SK-N-MC (cell line): Measurements from ENCODE around the gene GLMP.

Experiments
- DNase-seq: peaks from one replicate; pipeline ENCODE4 v3.0.0-alpha.2; 2011; ENCODE audit warnings: low read depth, low spot score
- H3K27ac ChIP-seq: fragments of 200-600 bp; sonication (generic); 2 replicates; pipeline ENCODE4 v1.5.1; 2016; ENCODE audit warnings: mixed run types
- H3K36me3 ChIP-seq: fragments of 200-600 bp; sonication (generic); 2 replicates; pipeline ENCODE4 v1.6.1; 2017; ENCODE audit warnings: antibody characterized with exemption, low read length, mixed read lengths; ENCODE audit not compliant: insufficient read depth
- H3K4me3 ChIP-seq: fragments of 200-600 bp; sonication (generic); 2 replicates; pipeline ENCODE4 v1.5.1; 2016
- H3K9ac ChIP-seq: fragments of 200-600 bp; sonication (generic); 2 replicates; pipeline ENCODE4 v1.8.0; 2017; ENCODE audit warnings: mixed run types, mixed read lengths; ENCODE audit not compliant: insufficient read length
- H3K9me3 ChIP-seq: fragments of 200-600 bp; sonication (generic); 2 replicates; pipeline ENCODE4 v1.6.1; 2017; ENCODE audit warnings: low read depth, mild to moderate bottlenecking, antibody characterized with exemption, low read length, moderate library complexity, mixed read lengths
- EZH2 ChIP-seq: fragments of 200-600 bp; sonication (generic); IDR thresholded peaks from one replicate; pipeline ENCODE4 v1.6.1; 2017; ENCODE audit warnings: antibody characterized with exemption
- FOXP2 ChIP-seq: optimal IDR thresholded peaks from 2 replicates; pipeline ENCODE3; 2011; ENCODE audit warnings: mild to moderate bottlenecking, moderate library complexity; ENCODE audit not compliant: insufficient read depth; ENCODE audit errors: extremely low read length, control extremely low read depth
- POLR2AphosphoS5 ChIP-seq: IDR thresholded peaks from 2 replicates; pipeline ENCODE4 v1.6.1; 2012; ENCODE audit warnings: mild to moderate bottlenecking, low read depth, low read length, borderline replicate concordance

Gene GLMP

DNA sequence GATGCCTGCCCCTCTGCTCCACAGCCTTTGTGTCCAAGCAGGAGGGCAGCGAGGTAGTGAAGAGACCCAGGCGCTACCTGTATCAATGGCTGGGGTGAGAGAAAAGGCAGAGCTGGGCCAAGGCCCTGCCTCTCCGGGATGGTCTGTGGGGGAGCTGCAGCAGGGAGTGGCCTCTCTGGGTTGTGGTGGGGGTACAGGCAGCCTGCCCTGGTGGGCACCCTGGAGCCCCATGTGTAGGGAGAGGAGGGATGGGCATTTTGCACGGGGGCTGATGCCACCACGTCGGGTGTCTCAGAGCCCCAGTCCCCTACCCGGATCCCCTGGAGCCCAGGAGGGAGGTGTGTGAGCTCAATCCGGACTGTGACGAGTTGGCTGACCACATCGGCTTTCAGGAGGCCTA is 52.7 kb downstream of the GLMP start:
- Histone ChIP-seq H3K36me3 (peaks cover 3% of the 10 kb centered on the region; the same call in 1 of the 2 replicates), H3K27ac (no peak overlapping the region), H3K4me3 (no peak overlapping the region), H3K9me3 (no peaks in the 10 kb centered on the region), H3K9ac (no peak overlapping the region)
- DNase-seq: no peak
- no peak for TF ChIP-seq FOXP2
- no peak for TF ChIP-seq POLR2AphosphoS5
- TF ChIP-seq EZH2: no peak
